ENCODE measurements around the gene CRMP1. TPM values are rescaled to one million over a fixed set of nuclear protein-coding genes. Genes with fewer than 3 reads are reported as not detected.
A peak's percentile ranks its signal among the peaks of the same experiment; 100 is the strongest.

Gene CRMP1
- total RNA-seq, 1 experiment from 2014 or later, result not detected

DNA sequence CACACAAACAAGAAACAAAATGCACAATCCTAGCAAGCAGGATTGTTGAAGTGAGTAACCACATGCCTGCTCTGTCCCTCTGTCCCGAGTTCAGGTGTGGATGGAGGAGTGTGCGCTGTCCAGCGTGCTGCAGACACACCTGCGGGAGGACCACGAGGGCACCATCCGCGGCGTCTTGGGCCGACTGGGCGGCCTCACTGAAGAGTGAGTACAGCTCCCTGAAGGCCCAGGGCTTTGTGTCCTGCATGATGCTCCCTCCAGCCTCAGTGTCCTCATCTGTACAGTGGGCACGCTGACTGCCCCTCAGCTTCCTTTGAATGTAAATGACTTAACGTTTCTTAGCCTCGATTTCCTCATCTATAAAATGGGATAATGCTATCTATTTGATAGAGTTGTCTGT lies 99.4 kb downstream of the CRMP1 start:
- ChIA-PET POLR2A (ENCODE audit: unreplicated experiment) (no interaction called here), CTCF (no interaction called here)
- no peaks in the 10 kb centered on the region for H3K27me3 ChIP-seq (ENCODE audit: insufficient read depth, low read depth)
- no peak overlapping the region for H2AFZ ChIP-seq
- BruUV-seq (replicated peaks), result no TSS peak
- H3K4me3 ChIP-seq, result no peak overlapping the region
- no peaks in the 10 kb centered on the region for H4K20me1 ChIP-seq (ENCODE audit: insufficient read depth)
- no peaks in the 10 kb centered on the region for H3K36me3 ChIP-seq (ENCODE audit: low read depth)
- no peak overlapping the region for H3K4me2 ChIP-seq
- no peaks in the 10 kb centered on the region for H3K9me2 ChIP-seq (ENCODE audit: insufficient read depth)
- no peak for DNase-seq
- H3K79me2 ChIP-seq (ENCODE audit: low read depth), result no peaks in the 10 kb centered on the region
- intact Hi-C loops (cut with micrococcal nuclease; ENCODE audit: unreplicated experiment), result no loop called here
- H3F3A ChIP-seq (ENCODE audit: insufficient read depth, low read depth), result no peaks in the 10 kb centered on the region
- no peaks in the 10 kb centered on the region for H3K4me1 ChIP-seq (replicated peaks; ENCODE audit: insufficient read depth)
- TF ChIP-seq CTCF (conservative IDR thresholded peaks at IDR 0.05) (no peak), EZH2 (IDR thresholded peaks at IDR 0.05; ENCODE audit: low read depth) (no peak)
- H3K9me3 ChIP-seq (ENCODE audit: insufficient read depth, low read depth), result no peaks in the 10 kb centered on the region
- H3K27ac ChIP-seq, result no peak overlapping the region

- TF ChIP-seq CTCF (conservative IDR thresholded peaks at IDR 0.05) (no peak), EZH2 (IDR thresholded peaks at IDR 0.05; ENCODE audit: low read depth) (no peak)
- no peak for DNase-seq
These were observed 101.2 kb downstream of the CRMP1 start for GRCh38 chr4:5791654-5792053.

GRCh38 chr4:5790546-5790857 lies 102.4 kb downstream of the CRMP1 start:
- ChIA-PET POLR2A (ENCODE audit: unreplicated experiment) (no interaction called here), CTCF (no interaction called here)
- DNase-seq, result no peak

More at GRCh38 chr4:5791654-5792053, 101.2 kb downstream of the CRMP1 start:
- H3K4me1 ChIP-seq (replicated peaks; ENCODE audit: insufficient read depth), result no peaks in the 10 kb centered on the region
- intact Hi-C loops (cut with micrococcal nuclease; ENCODE audit: unreplicated experiment), result loop anchor here (2.0 kb wide), 1 partner anchor 391 kb away; no protein-coding TSS in a partner anchor
- no peaks in the 10 kb centered on the region for H3K9me3 ChIP-seq (ENCODE audit: insufficient read depth, low read depth)
- H3K36me3 ChIP-seq (ENCODE audit: low read depth), result no peaks in the 10 kb centered on the region
- H4K20me1 ChIP-seq (ENCODE audit: insufficient read depth), result no peaks in the 10 kb centered on the region
- no peak overlapping the region for H2AFZ ChIP-seq
- ChIA-PET CTCF (no interaction called here), POLR2A (ENCODE audit: unreplicated experiment) (interaction anchor here (0.6 kb wide), 1 partner anchor 28 kb away, joined by 3 read pairs; no protein-coding TSS in a partner anchor)
- H3K27ac ChIP-seq, result no peak overlapping the region
- H3K79me2 ChIP-seq (ENCODE audit: low read depth), result no peaks in the 10 kb centered on the region
- H3K4me2 ChIP-seq, result no peak overlapping the region
- no peak overlapping the region for H3K4me3 ChIP-seq
- no peaks in the 10 kb centered on the region for H3K27me3 ChIP-seq (ENCODE audit: insufficient read depth, low read depth)
- BruUV-seq (replicated peaks), result no TSS peak
- no peaks in the 10 kb centered on the region for H3K9me2 ChIP-seq (ENCODE audit: insufficient read depth)
- H3F3A ChIP-seq (ENCODE audit: insufficient read depth, low read depth), result peaks cover 4% of the 10 kb centered on the region; the same call in 1 of the 2 replicates

More at GRCh38 chr4:5790546-5790857, 102.4 kb downstream of the CRMP1 start:
- no peaks in the 10 kb centered on the region for H3K79me2 ChIP-seq (ENCODE audit: low read depth)
- H3K36me3 ChIP-seq (ENCODE audit: low read depth), result no peaks in the 10 kb centered on the region
- intact Hi-C loops (cut with micrococcal nuclease; ENCODE audit: unreplicated experiment), result loop anchor here (1.0 to 2.0 kb wide), 2 partner anchors 390 to 795 kb away; no protein-coding TSS in a partner anchor
- H3K27me3 ChIP-seq (ENCODE audit: insufficient read depth, low read depth), result no peaks in the 10 kb centered on the region
- BruUV-seq (replicated peaks), result no TSS peak
- H3K4me3 ChIP-seq, result no peak overlapping the region
- H4K20me1 ChIP-seq (ENCODE audit: insufficient read depth), result no peaks in the 10 kb centered on the region
- H2AFZ ChIP-seq, result no peak overlapping the region
- peaks cover 6% of the 10 kb centered on the region; the same call in 1 of the 2 replicates for H3F3A ChIP-seq (ENCODE audit: insufficient read depth, low read depth)
- no peaks in the 10 kb centered on the region for H3K9me3 ChIP-seq (ENCODE audit: insufficient read depth, low read depth)
- TF ChIP-seq EZH2 (IDR thresholded peaks at IDR 0.05; ENCODE audit: low read depth) (no peak), CTCF (conservative IDR thresholded peaks at IDR 0.05) (0 out of 2 replicates have a peak, but pooled peaks have one; percentile 9)
- H3K4me1 ChIP-seq (replicated peaks; ENCODE audit: insufficient read depth), result peaks cover 7% of the 10 kb centered on the region
- H3K27ac ChIP-seq, result no peak overlapping the region
- H3K4me2 ChIP-seq, result no peak overlapping the region
- H3K9me2 ChIP-seq (ENCODE audit: insufficient read depth), result no peaks in the 10 kb centered on the region

All from PC-9 (cell line).